NT2/D1 (cell line): ENCODE results near the gene GRAMD4.

Source experiments
- DNase-seq: peaks from one replicate; pipeline ENCODE4 v3.0.0-alpha.2; 2011; ENCODE audit warnings: low read depth, low spot score
- H3K27me3 ChIP-seq: 2 replicates; pipeline ENCODE4 v1.6.0; 2011; ENCODE audit warnings: mild to moderate bottlenecking; ENCODE audit not compliant: insufficient read length, insufficient read depth
- H3K36me3 ChIP-seq: 2 replicates; pipeline ENCODE4 v1.6.1; 2011; ENCODE audit warnings: mild to moderate bottlenecking, low read length, mixed read lengths; ENCODE audit not compliant: insufficient read depth, insufficient read length
- H3K4me1 ChIP-seq: 2 replicates; pipeline ENCODE4 v1.5.1; 2011; ENCODE audit not compliant: insufficient read depth, insufficient read length
- H3K4me3 ChIP-seq: 2 replicates; pipeline ENCODE4 v1.5.1; 2011; ENCODE audit warnings: low read depth; ENCODE audit not compliant: insufficient read length
- H3K9ac ChIP-seq: 2 replicates; pipeline ENCODE4 v1.6.0; 2011; ENCODE audit warnings: low read depth; ENCODE audit not compliant: insufficient read length
- H3K9me3 ChIP-seq: 2 replicates; pipeline ENCODE4 v1.5.1; 2011; ENCODE audit warnings: mild to moderate bottlenecking, low read length; ENCODE audit not compliant: insufficient read depth
- SUZ12 ChIP-seq: IDR thresholded peaks from 2 replicates; pipeline ENCODE4 v1.6.1; 2011; ENCODE audit not compliant: insufficient read length, insufficient read depth; ENCODE audit errors: extremely low read depth
- YY1 ChIP-seq: IDR thresholded peaks from 2 replicates; pipeline ENCODE4 v1.6.1; 2011; ENCODE audit not compliant: insufficient read length, insufficient read depth
- ZNF274 ChIP-seq: IDR thresholded peaks from 2 replicates; pipeline ENCODE4 v1.6.1; 2011; ENCODE audit warnings: mild to moderate bottlenecking, low read depth, low read length

Gene GRAMD4

DNA sequence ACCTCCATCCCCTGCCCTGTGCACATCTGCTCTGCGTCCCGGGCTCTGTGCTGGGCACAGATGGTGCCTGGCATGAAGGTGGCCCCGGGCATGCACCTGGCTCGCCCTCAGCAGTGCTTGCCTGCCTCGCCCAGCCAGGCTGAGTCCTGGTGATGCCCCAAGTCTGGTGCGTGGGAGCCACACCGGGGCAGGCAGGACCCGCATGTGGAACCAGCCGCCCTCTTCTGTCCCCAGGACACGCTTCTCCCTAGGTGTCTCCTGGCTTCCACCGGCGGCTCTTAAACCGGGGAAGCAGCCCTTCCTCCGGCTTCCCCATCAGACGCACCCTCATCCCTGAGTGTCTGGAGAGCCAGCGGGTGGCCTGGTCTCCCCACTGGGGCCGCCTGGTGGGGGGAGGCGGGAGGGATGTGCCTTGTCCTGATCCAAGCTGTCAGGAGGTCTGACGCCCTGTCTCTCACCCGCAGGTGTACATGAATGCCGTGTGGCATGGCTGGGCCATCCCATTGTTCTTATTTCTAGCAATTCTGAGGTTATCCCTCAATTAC is 45.0 kb downstream of the GRAMD4 start:
- Histone ChIP-seq H3K36me3 (peaks cover 11% of the 10 kb centered on the region), H3K9me3 (no peaks in the 10 kb centered on the region), H3K4me3 (no peak overlapping the region), H3K9ac (no peak overlapping the region), H3K4me1 (peaks cover 11% of the 10 kb centered on the region), H3K27me3 (no peaks in the 10 kb centered on the region)
- DNase-seq = no peak
- TF ChIP-seq SUZ12 (no peak), ZNF274 (no peak), YY1 (no peak)

GRCh38 chr22:46665751-46666280 is 45.6 kb downstream of the GRAMD4 start:
- peaks cover 14% of the 10 kb centered on the region for H3K36me3 ChIP-seq
- no peak overlapping the region for H3K9ac ChIP-seq
- DNase-seq = no peak
- no peak overlapping the region for H3K4me3 ChIP-seq
- H3K9me3 ChIP-seq = no peaks in the 10 kb centered on the region
- TF ChIP-seq ZNF274 = no peak
- TF ChIP-seq YY1 = no peak
- no peak for TF ChIP-seq SUZ12
- H3K4me1 ChIP-seq = peaks cover 10% of the 10 kb centered on the region
- no peaks in the 10 kb centered on the region for H3K27me3 ChIP-seq

DNA sequence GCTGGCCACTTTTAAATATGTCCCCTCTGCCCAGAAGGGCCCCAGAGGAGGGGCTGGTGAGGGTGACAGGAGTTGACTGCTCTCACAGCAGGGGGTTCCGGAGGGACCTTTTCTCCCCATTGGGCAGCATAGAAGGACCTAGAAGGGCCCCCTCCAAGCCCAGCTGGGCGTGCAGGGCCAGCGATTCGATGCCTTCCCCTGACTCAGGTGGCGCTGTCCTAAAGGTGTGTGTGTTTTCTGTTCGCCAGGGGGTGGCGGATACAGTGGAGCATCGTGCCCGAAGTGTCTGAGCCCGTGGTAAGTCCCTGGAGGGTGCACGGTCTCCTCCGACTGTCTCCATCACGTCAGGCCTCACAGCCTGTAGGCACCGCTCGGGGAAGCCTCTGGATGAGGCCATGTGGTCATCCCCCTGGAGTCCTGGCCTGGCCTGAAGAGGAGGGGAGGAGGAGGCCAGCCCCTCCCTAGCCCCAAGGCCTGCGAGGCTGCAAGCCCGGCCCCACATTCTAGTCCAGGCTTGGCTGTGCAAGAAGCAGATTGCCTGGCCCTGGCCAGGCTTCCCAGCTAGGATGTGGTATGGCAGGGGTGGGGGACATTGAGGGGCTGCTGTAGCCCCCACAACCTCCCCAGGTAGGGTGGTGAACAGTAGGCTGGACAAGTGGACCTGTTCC is 46.5 kb downstream of the GRAMD4 start:
- H3K4me3 ChIP-seq = no peak overlapping the region
- no peak for DNase-seq
- no peak overlapping the region for H3K9ac ChIP-seq
- H3K36me3 ChIP-seq = peaks cover 14% of the 10 kb centered on the region
- peaks cover 9% of the 10 kb centered on the region for H3K4me1 ChIP-seq
- no peaks in the 10 kb centered on the region for H3K9me3 ChIP-seq
- no peaks in the 10 kb centered on the region for H3K27me3 ChIP-seq
- no peak for TF ChIP-seq SUZ12
- TF ChIP-seq YY1 = no peak
- no peak for TF ChIP-seq ZNF274

DNA sequence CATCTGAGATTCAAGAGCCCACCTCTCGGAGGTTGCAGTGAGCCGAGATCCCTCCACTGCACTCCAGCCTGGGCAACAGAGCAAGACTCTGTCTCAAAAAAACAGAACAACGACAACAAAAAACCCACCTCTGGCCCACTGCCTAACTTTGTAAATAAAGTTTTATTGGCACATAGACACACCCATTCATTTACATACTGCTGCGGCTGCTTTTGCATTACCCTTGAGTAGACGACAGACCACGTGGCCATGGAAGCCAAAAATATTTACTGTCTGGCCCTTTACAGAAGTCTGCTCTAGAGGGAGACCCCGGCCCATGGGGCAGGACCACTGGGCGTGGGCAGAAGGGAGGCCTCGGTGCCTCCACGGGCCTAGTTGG is 47.0 kb downstream of the GRAMD4 start:
- Histone ChIP-seq H3K9ac (no peak overlapping the region), H3K4me3 (no peak overlapping the region), H3K4me1 (peaks cover 6% of the 10 kb centered on the region), H3K9me3 (no peaks in the 10 kb centered on the region), H3K27me3 (no peaks in the 10 kb centered on the region), H3K36me3 (peaks cover 14% of the 10 kb centered on the region)
- DNase-seq = no peak
- no peak for TF ChIP-seq SUZ12
- no peak for TF ChIP-seq ZNF274
- no peak for TF ChIP-seq YY1

GRCh38 chr22:46668116-46668515 is 47.9 kb downstream of the GRAMD4 start:
- no peak overlapping the region for H3K9ac ChIP-seq

GRCh38 chr22:46669201-46669600 is 49.0 kb downstream of the GRAMD4 start:
- no peak for DNase-seq
- H3K4me3 ChIP-seq = no peak overlapping the region
- no peaks in the 10 kb centered on the region for H3K9me3 ChIP-seq
- H3K9ac ChIP-seq = no peak overlapping the region
- TF ChIP-seq SUZ12 (no peak), YY1 (no peak), ZNF274 (no peak)
- H3K27me3 ChIP-seq = no peaks in the 10 kb centered on the region
- peaks cover 14% of the 10 kb centered on the region for H3K36me3 ChIP-seq
- peaks cover 2% of the 10 kb centered on the region for H3K4me1 ChIP-seq

More at GRCh38 chr22:46668116-46668515, 47.9 kb downstream of the GRAMD4 start:
- Histone ChIP-seq H3K36me3 (peaks cover 14% of the 10 kb centered on the region), H3K27me3 (no peaks in the 10 kb centered on the region), H3K4me1 (peaks cover 2% of the 10 kb centered on the region), H3K4me3 (no peak overlapping the region), H3K9me3 (no peaks in the 10 kb centered on the region)
- TF ChIP-seq YY1 (no peak), SUZ12 (no peak), ZNF274 (no peak)
- no peak for DNase-seq

DNA sequence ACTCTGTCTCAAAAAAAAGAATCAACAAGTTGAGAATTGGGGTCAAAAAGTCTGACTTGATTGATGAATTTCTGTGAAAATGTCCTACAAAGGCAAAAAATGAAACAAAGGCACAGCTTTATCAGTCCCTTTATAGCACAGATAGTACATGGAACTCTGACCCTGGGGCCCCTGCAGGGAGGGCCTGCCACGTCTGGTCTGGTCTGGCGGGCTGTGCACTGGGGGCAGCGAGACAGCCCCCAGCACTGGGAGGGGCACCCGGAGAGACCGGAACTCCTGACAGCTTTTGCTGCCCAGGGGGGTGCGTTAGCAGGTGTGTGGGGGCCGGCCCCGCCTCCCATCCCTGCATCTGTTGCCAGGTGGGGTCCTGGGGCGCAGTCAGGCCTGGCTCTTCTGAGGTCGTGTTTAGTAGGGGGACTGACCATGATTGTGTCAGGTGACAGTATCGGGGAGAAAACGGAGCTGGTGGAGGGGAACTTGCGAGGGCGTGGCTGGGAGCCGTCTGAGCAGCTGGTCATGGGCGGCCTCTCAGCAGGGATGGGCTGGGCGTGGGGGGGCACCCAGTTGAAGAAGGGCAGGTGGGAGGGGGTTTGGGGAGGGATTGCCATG is 51.7 kb downstream of the GRAMD4 start:
- no peaks in the 10 kb centered on the region for H3K9me3 ChIP-seq
- TF ChIP-seq YY1 (no peak), ZNF274 (no peak), SUZ12 (no peak)
- peaks cover 2% of the 10 kb centered on the region for H3K4me1 ChIP-seq
- no peak overlapping the region for H3K4me3 ChIP-seq
- no peaks in the 10 kb centered on the region for H3K27me3 ChIP-seq
- no peak for DNase-seq
- no peak overlapping the region for H3K9ac ChIP-seq
- peaks cover 16% of the 10 kb centered on the region for H3K36me3 ChIP-seq
